ENCODE results near the gene ATP5PO.
A peak's percentile ranks its signal among the peaks of the same experiment; 100 is the strongest.
"Not testable (repeated sequence)": the region's sequence is repeated elsewhere in the genome, so short reads cannot be mapped to it uniquely, and the experiment has no call there.

The ATP5PO gene

DNA sequence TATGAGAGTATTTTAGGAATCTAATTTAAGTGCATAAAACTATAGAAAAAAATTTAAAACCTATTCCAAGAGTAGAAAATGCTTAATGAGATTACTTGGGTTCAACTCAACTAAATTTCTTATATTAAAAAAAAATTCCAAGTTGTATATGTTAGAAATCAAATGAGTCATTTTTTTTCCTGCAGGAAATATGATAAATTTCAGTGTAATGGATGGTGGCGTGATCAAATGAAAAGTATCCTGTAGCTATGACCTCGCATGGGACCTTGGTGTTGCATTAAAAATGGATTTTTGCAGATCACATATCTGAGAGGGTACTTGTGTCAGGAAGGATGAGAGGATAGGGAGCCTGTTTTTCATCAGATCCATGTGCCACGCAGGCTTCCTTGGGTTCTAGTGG lies 17.9 kb downstream of the ATP5PO start:
- DNase-seq, result no peak

DNA sequence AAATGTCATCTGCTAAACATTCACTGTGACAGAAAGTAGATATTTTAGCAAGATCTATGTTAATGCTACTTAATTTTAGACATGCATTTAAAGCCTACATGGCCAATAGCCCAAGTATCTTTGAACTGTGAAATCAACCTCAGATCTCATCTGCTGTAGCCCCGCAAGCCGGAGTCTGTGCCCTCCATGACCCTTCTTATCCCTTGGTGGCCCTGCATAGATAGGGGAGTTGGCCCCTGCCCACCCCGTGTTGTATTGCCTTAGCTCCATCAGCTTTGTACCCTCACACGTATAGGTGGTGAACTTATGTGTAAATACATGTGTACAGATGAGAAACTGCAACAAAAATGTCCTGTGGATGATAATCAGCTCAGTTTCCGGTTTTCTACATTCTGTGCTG lies 18.5 kb downstream of the ATP5PO start:
- no peak for DNase-seq

DNA sequence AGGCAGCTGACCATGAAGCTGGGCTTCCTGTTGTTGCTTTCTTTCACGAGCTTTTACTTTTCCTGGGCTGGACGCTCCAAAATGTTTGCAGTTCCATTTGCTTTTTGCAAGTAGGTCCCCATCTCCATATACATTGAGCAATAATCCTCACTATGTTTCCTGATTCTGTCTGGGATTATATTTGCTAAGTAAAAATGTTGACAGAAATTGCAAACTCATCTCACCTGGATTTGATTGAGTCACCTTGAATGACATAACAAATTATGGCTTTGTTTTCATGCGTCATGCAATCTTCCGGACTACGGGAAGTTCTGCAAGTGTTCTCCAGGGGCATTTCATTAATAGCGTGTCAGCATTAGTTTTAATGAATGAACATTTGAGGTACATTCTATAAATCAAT lies 18.9 kb downstream of the ATP5PO start:
- no peak for DNase-seq

DNA sequence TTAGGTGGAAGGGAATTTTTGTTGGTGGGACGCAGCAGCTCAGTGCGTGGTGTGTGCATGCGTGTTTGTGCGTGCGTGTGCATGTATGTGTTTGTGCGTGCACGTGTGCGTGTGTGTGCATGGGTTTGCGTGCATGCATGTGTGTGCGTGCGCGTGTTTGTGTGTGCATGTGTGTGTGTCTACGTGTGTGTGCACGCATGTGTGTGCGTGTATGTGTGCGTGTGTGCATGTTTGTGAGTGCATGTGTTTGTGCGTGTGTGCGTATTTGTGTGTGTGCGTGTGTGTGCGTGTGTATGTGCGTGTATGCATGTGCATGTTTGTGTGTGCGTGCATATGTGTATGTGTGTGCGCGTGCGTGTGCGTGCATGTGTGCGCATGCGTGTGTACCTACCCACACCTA lies 20.2 kb downstream of the ATP5PO start:
- DNase-seq, result no peak

DNA sequence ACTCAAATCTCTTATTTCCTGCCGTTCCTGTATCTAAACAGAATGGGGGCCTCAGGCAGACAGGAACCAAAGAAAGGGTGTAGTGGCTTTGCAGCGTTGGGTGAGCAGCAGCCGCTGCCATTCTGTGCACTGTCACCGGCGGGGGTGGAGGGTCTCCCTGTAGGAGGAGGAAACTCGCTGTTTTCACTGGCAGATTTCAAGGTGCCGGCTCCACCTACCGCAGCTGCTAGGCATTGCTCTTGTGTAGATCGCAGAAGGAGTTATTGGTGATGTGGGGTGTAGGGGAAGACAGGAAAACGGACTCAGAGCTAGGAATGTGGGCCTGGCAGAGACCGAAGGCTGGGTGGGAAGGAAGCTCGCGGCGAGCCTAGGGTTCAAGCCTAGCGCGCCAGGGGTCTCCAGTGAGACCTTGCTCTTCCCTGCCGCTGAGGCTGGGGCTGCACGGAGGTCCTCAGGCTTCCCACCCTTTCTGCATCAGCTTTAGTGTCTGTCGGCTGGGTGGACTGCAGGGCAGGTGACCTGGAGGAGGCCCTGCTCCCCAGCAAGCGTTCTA lies 20.8 kb downstream of the ATP5PO start:
- peak; percentile 80 for DNase-seq

DNA sequence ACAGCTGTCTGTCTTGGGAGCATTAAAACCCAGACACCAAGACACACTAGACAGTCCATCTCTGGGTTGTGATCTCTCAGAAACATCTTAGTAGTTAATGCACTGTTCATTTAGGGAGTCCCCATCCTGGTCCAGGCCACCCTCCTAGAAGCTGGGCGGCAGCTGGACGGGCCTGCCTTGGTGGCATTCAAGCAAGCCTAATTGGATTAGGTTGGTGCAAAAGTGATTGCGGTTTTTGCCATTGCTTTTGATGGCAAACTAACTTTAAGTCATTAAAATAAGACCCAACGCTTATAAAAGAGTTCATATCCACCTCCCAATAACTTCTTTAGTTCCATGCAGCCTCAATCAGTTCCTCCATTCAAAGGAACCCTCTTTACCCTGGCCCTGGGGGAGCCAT lies 21.7 kb downstream of the ATP5PO start:
- DNase-seq, result no peak

DNA sequence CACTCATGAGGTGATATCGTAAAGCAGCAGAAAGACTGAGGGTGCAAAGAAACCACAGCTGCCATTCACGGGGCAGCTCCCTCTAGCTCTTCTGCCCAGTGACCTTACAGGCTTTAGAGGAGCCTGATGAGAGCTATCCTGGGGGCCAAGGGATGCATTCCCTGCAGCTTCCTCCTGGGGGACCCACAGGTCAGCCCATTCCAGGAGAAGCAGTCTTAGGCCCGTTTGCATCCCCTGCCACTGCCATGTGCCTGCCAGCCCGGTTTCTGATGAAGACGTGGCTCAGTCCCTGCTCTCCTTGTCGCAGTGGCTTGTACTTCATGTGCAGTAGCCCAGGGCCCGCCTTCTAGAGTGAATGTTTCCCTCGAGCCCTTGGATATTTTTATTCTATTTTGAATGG lies 22.8 kb downstream of the ATP5PO start:
- no peak for DNase-seq

DNA sequence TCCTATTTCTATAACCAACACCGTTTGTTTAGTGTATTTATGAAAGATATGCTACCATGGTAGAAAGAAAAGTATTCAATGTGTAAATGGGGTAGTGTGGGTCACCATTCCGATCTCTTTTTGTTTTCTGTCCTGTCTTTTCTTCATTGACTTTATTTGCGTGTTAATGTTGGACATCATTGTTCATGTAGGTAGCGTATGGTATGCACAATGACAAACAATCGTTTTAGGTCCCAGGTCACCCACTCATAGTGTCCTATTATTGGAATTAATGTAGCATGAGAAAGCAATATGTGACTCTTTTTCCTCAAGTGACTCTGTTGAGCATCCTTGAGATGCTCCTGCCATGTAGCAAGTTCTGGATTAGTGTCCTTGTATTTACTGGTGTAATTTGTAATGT lies 25.4 kb downstream of the ATP5PO start:
- DNase-seq, result no peak

DNA sequence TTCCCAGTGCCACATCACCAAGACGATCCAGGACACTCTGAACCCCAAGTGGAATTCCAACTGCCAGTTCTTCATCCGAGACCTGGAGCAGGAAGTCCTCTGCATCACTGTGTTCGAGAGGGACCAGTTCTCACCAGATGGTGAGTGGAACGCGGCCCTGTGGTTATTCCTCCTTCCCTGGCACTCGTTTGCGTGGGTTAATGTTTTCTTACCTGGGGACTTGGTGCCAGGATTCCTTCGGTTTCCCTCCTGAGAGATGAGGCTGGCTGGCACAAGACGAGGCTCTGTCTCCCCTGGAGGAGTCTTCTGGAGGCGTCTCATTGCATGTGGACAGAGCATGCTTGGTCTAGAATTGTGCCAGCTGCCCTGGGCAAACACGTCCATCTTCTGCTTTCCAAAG lies 29.3 kb downstream of the ATP5PO start:
- no peak for DNase-seq

DNA sequence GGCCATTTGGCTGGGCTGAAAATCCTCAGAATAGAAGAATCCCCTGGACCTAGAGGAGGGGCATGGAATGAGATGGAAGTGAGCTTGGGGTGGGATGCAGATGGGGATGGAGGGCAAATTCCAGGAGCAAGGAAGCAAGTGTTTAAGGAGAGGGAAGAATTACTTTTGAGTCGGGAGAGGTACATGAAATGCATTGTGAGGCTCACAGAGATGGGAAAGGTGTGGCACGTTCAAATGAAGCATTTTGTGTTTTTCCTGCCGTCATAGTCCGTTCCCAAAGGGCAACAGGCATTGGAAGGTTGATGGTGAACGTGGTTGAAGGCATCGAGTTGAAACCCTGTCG lies 30.5 kb downstream of the ATP5PO start:
- DNase-seq, result no peak

DNA sequence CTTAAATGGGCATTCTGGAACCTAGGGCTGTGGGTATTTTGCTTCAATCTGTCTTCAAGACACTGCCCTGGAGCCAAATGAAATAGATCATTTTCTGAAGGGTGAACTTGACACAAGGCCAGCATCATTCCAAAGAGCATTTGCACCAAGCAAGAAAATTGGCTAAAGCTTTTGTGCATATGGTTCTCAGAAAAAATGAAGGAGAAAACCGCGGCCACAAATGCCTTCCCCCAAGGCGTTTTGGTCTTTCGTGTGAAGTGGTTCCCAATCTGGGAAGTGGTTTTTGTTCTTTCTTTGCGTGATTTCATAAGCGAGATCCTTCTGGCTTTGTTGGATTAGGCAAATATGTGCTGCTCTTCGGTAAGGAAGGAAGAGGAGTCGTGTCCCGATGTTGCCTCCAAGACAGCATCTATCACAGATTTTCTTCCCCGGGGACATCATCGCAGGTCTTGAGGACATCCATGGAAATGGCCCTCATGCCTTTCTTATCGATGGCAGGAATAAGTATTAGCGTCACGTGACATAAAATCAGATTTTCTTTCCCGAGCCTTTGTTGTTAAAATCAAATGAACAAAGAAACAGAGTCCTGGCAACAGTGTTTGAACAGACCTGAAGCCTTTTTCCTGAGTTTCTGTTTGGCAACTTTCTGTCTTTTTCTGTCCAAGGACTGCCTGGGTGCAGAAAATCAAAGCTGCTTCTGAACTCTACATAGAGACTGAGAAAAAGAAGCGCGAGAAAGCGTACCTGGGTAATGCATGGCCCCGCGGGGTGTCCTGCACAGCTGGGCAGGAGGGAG lies 31.0 kb downstream of the ATP5PO start:
- no peak for DNase-seq

DNA sequence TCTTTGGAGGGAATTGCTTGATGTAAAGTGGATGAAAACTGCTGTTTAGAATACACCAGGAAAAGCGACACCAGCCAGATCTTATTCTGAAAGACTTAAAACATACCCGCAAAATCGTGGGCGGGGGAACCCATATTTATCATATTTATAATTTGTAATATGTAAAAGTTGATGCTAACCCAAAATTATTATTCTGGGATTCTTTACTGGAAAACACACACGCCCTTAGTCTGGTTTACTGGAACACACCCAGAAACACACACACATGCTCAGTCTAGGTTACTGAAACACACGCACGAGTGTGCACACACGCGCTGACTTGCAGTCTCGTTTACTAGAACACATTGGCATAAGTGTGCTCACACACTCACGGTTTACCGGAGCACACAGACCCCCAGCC lies 32.5 kb downstream of the ATP5PO start:
- no peak for DNase-seq

DNA sequence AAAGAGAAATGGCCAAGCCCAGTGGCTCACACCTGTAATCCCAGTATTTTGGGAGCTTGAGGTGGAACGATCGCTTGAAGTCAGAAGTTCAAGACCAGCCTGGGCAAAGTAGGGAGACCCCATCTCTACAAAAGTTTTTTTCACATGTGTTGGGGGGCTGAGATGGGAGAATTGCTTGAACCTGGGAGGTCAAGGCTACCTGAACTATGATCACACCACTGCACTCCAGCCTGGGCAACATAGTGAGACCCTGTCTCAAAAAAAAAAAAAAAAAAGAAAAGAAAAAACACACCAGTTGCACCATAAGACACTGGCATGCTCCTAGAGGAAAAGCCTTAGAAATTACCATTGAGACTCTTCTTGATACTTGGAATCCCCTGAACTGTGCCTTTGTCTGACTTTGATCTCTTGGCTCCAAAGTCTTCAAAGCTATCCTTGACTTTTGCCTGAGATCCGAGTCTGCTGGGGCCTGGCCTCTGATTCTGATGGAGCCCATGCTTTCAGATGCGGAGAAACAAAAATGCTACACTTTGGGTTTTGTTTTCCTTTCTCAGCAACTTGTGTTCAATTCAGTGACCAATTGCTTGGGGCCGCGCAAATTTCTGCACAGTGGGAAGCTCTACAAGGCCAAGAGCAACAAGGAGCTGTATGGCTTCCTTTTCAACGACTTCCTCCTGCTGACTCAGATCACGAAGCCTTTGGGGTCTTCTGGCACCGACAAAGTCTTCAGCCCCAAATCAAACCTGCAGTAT lies 33.7 kb downstream of the ATP5PO start:
- no peak for DNase-seq

DNA sequence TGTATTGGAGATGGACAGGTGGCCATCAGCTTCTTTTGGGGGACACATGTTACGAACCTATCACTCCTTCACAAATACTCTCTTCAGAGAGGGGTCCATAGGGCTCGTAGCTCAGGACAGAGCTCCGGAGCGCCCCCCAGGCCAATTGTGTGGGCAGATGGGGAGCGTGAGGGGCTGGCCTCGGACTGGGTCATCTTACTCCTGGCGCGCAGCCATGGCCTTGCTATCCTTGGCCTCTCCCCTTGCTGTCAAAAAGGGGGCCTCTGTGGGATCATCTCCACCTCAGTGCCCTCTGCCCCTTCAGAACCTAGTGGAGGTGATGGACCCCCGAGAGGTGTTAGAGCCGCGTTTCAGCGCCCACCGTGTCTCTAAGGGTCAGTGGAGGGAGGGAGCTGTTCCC lies 35.0 kb downstream of the ATP5PO start:
- no peak for DNase-seq

DNA sequence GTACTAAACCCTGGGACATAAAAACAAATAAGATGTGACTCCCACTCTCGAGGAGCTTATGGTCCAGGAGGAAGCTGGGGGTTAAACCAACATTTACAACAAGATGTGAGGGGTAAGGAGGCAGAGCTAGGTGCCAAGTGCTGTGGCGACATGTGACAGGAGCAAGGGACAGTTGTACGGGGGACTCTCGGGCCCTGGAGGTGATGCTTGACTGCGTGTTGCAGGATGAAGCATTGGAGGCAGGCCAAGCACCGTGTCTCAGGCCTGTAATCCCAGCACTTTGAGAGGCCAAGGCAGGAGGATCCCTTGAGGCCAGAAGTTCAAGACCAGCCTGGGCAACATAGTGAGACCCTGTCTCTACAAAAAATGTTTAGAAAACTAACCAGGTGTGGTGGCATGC lies 36.8 kb downstream of the ATP5PO start:
- no peak for DNase-seq

DNA sequence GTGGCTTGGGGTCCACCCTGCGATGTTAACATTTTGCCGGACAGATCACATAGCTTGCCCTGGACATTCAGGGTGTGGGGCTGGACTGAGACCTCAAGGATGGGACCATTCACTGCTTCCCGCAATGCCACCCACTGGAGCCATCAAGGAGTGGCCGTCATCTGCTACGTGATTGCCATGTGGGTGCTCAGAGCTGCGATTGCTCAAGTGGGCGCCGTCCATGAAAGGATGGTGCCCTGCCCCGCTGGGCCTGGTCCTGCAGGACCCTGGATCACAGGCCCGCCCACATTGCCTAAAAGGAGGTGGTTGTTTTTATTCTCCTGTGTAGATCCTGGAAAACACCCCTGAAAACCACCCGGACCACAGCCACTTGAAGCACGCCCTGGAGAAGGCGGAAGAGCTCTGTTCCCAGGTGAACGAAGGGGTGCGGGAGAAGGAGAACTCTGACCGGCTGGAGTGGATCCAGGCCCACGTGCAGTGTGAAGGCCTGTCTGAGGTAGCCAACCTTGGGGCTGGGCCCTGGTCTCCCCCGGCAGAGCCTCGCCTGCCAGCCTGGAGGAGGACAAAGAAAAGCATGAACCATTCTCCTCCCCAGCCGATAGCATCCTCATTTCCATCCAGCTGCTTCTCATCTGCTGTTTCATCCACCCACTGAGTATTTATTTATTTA lies 40.4 kb downstream of the ATP5PO start:
- no peak for DNase-seq

DNA sequence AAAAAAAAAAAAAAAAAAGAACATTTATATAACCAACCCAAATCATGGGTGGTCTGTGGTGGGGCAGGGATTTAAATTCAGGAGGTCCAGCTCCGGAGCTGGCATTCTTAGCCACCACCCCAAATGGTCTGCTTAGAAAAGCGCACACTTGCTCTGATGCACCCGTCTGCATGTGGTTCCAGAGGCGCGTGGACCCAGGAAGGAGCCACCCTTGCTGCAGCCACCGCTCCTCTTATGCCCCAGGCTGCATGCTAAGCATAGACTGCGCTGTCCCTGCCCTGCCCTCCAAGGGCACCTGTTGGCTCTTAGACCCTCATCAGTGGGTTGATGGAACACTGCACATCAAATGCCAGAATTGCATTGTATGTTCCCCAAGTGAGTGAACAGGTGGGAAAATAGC lies 41.4 kb downstream of the ATP5PO start:
- DNase-seq, result no peak

DNA sequence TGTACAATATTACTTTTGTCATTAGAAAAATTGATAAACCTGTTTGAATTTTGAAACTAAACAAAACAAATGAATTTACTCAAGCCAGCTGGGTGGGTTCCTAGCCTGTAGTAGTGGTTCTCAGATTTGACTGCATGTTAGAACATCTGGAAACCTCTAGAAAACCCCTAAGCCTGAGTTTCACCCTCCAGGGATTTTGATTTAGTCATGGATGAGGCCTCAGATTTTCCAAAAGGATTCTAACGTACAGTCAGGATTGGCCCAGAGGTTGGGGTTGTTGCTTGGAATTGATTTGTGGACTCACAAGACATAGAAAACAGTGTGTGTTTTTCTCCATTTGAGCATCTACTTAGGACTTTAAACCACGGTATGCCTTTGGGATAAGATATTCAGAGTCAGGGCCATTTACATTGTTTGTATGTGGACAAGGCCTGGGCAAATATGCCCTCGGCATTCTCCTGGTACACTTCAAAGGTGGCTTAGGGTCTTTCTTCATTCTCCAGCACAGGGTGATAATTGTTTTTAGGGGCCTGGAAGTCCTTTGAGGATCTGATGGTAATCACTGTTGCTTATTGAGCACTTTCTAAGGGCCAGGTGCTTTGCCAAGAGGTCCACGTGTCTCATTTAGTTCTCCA lies 42.6 kb downstream of the ATP5PO start:
- no peak for DNase-seq

DNA sequence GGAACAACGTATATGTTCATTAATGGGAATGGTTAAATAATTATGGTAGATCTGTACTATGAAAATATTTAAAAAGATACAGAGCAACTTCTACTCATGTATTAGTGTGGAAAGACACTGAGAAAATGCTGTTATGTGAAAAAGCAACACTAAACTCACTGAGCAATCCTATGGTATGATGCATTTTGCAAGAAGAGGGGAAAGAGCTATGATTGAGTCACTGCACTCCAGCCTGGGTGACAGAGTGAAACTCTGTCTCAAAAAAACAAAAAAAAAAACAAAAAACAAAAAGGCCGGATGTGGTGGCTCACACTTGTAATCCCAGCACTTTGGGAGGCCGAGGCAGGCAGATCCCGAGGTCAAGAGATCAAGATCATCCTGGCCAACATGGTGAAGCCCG lies 44.4 kb downstream of the ATP5PO start:
- no peak for DNase-seq

DNA sequence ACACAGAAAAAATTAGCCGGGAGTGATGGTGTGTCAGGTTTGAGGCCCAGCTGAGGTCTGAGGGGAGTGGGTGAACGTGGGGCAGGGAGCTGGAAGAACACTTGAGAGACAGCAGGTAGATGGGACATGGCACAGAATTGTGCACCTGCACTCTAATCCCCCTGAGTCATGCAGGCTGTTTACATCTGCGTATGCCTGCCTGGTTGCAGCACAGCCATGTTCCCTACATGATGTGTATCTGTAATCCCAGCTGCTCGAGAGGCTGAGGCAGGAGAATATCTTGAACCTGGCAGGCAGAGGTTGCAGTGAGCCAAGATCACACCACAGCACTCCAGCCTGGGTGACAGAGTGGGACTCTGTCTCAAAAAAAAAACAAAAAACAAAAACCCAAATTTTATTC lies 44.8 kb downstream of the ATP5PO start:
- DNase-seq, result no peak

DNA sequence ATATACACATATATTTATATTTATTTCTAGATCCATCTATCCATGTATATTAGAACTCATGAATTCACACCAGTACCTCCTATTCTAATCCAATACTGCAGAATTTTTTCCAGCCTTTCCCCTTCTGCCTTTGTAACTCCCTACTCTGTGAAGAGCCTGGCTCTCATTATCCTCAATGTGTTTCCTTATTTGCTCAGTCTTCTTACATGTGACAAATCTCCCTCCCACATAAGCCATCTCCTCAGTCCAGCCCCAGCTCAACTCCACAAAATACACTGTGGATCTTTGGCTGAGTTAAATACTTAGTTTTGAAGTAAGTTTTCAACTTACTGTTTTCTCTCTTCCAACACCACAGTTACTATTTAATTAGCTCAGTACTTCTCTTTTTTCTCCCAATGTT lies 45.7 kb downstream of the ATP5PO start:
- no peak for DNase-seq

DNA sequence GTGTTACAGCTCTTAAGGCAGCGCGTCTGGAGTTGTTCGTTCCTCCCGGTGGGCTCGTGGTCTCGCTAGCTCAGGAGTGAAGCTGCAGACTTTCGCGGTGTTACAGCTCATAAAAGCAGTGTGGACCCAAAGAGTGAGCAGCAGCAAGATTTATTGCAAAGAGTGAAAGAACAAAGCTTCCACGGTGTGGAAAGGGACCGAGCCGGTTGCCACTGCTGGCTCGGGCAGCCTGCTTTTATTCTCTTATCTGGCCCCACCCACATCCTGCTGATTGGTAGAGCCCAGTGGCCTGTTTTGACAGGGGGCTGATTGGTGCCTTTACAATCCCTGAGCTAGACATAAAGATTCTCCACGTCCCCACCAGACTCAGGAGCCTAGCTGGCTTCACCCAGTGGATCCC lies 47.7 kb downstream of the ATP5PO start:
- not testable (repeated sequence) for DNase-seq

DNA sequence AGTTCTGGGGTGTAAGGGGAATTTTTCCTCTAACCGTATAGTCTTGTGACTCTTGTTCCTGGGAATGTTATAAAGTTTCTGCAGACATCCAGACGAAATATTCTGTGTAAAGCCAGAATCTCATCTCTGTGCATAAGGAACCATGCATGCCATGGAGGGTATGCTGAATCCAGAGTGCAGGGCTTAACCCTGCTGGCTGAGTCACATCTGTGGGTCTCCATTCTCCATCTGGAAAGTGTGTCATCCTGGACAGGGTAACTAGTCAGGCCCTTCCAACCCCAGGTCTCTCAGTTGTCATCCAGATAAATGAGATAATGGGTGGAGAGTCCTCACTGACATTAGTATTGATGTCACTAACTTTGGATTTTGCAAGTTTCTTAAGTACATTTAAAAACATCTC lies 48.8 kb downstream of the ATP5PO start:
- no peak for DNase-seq
